ENCODE results near the gene SYNE1.

GRCh38 chr6:152682141-152682540, 45.0 kb upstream of the SYNE1 start:
- TF ChIP-seq SP1 (IDR thresholded peaks at IDR 0.05) (no peak), RXRA (IDR thresholded peaks at IDR 0.05) (no peak), REST (IDR thresholded peaks at IDR 0.05) (no peak), CTCF (IDR thresholded peaks at IDR 0.05; ENCODE audit: low read depth, low read length, missing input control) (no peak), HNF4G (IDR thresholded peaks at IDR 0.05) (no peak), RAD21 (IDR thresholded peaks at IDR 0.05) (no peak), MAX (IDR thresholded peaks at IDR 0.05) (no peak), EGR1 (IDR thresholded peaks at IDR 0.05; ENCODE audit: low read depth in 2 of 2) (no peak), JUND (IDR thresholded peaks at IDR 0.05) (no peak), YY1 (IDR thresholded peaks at IDR 0.05) (no peak), GABPA (IDR thresholded peaks at IDR 0.05 in 1 of 2, conservative IDR thresholded peaks at IDR 0.05 in 1 of 2) (no peak)
- TF ChIP-seq, protein P1, sequence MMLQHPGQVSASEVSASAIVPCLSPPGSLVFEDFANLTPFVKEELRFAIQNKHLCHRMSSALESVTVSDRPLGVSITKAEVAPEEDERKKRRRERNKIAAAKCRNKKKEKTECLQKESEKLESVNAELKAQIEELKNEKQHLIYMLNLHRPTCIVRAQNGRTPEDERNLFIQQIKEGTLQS (IDR thresholded peaks at IDR 0.05), result no peak
